ENCODE results near the gene SAP30. TPM values are rescaled to one million over a fixed set of nuclear protein-coding genes. Genes with fewer than 3 reads are reported as not detected.

The SAP30 gene
- total and polyA plus RNA-seq, 9 donors, result 10.7 to 32.3 (median 15.7) TPM

- no peaks in the 10 kb centered on the region for H3K36me3 ChIP-seq
- intact Hi-C loops (cut with DNase I), result loop anchor here in 3 of 4 donors (5.0 to 10.0 kb wide), 4 partner anchors 80 to 403 kb away; no protein-coding TSS in a partner anchor
- DNase-seq, result no peak
- H3K4me3 ChIP-seq, result no peak overlapping the region
- no peaks in the 10 kb centered on the region for H3K9me3 ChIP-seq
- H3K27ac ChIP-seq, result no peak overlapping the region
- TF ChIP-seq POLR2A (IDR thresholded peaks at IDR 0.05), result no peak
- TF ChIP-seq EP300 (IDR thresholded peaks at IDR 0.05), result no peak
- TF ChIP-seq CTCF (IDR thresholded peaks at IDR 0.05), result no peak
- 91 to 94% (median 93%) methylated on average over 3 of the region's 3 CpGs for WGBS, 3 donors
- no peaks in the 10 kb centered on the region for H3K4me1 ChIP-seq (ENCODE audit: insufficient read depth)
- no peaks in the 10 kb centered on the region for H3K27me3 ChIP-seq
These were observed 44.3 kb downstream of the SAP30 start for GRCh38 chr4:173415092-173415491.

GRCh38 chr4:173415885-173416653, 45.3 kb downstream of the SAP30 start:
- TF ChIP-seq EP300 (IDR thresholded peaks at IDR 0.05), result no peak
- no peak for TF ChIP-seq POLR2A (IDR thresholded peaks at IDR 0.05)
- no peak for TF ChIP-seq CTCF (IDR thresholded peaks at IDR 0.05)

GRCh38 chr4:173417833-173418232, 47.1 kb downstream of the SAP30 start:
- no peak for DNase-seq
- H3K9me3 ChIP-seq, result no peaks in the 10 kb centered on the region
- no peaks in the 10 kb centered on the region for H3K27me3 ChIP-seq
- no peak overlapping the region for H3K27ac ChIP-seq
- no peaks in the 10 kb centered on the region for H3K4me1 ChIP-seq (ENCODE audit: insufficient read depth)
- intact Hi-C loops (cut with DNase I), result loop anchor here in 3 of 4 donors (2.0 to 10.0 kb wide), 5 partner anchors 77 to 406 kb away; no protein-coding TSS in a partner anchor
- no peak overlapping the region for H3K4me3 ChIP-seq
- H3K36me3 ChIP-seq, result no peaks in the 10 kb centered on the region
- no peak for TF ChIP-seq CTCF (IDR thresholded peaks at IDR 0.05)
- no peak for TF ChIP-seq POLR2A (IDR thresholded peaks at IDR 0.05)
- TF ChIP-seq EP300 (IDR thresholded peaks at IDR 0.05), result no peak

More at GRCh38 chr4:173415885-173416653, 45.3 kb downstream of the SAP30 start:
- H3K27me3 ChIP-seq, result no peaks in the 10 kb centered on the region
- no peaks in the 10 kb centered on the region for H3K36me3 ChIP-seq
- H3K4me1 ChIP-seq (ENCODE audit: insufficient read depth), result no peaks in the 10 kb centered on the region
- peak in 2 of 5 donors; percentile 20 to 35 for DNase-seq
- H3K9me3 ChIP-seq, result no peaks in the 10 kb centered on the region
- WGBS, 3 donors, result 88 to 89% (median 88%) methylated on average over 26 of the region's 26 CpGs
- H3K4me3 ChIP-seq, result no peak overlapping the region
- intact Hi-C loops (cut with DNase I), result loop anchor here in 3 of 4 donors (2.0 to 10.0 kb wide), 5 partner anchors 79 to 404 kb away; no protein-coding TSS in a partner anchor
- H3K27ac ChIP-seq, result no peak overlapping the region

- WGBS, 3 donors, result 86 to 96% (median 93%) methylated on average over 3 of the region's 3 CpGs
- H3K27ac ChIP-seq, result no peak overlapping the region
- intact Hi-C loops (cut with DNase I), result loop anchor here in 3 of 4 donors (5.0 to 10.0 kb wide), 4 partner anchors 76 to 406 kb away; no protein-coding TSS in a partner anchor
These were observed 47.9 kb downstream of the SAP30 start for GRCh38 chr4:173418639-173419038.

More at GRCh38 chr4:173418639-173419038, 47.9 kb downstream of the SAP30 start:
- H3K36me3 ChIP-seq, result no peaks in the 10 kb centered on the region
- H3K4me1 ChIP-seq (ENCODE audit: insufficient read depth), result no peaks in the 10 kb centered on the region
- TF ChIP-seq EP300 (IDR thresholded peaks at IDR 0.05) (no peak), POLR2A (IDR thresholded peaks at IDR 0.05) (no peak), CTCF (IDR thresholded peaks at IDR 0.05) (no peak)
- H3K4me3 ChIP-seq, result no peak overlapping the region
- no peaks in the 10 kb centered on the region for H3K9me3 ChIP-seq
- H3K27me3 ChIP-seq, result no peaks in the 10 kb centered on the region
- DNase-seq, result no peak
